ENCODE measurements around the gene IL1RAP. TPM values are rescaled to one million over a fixed set of nuclear protein-coding genes. Genes with fewer than 3 reads are reported as not detected.

The IL1RAP gene
- total RNA-seq = 6.4 and 6.6 TPM in 2 replicates

DNA sequence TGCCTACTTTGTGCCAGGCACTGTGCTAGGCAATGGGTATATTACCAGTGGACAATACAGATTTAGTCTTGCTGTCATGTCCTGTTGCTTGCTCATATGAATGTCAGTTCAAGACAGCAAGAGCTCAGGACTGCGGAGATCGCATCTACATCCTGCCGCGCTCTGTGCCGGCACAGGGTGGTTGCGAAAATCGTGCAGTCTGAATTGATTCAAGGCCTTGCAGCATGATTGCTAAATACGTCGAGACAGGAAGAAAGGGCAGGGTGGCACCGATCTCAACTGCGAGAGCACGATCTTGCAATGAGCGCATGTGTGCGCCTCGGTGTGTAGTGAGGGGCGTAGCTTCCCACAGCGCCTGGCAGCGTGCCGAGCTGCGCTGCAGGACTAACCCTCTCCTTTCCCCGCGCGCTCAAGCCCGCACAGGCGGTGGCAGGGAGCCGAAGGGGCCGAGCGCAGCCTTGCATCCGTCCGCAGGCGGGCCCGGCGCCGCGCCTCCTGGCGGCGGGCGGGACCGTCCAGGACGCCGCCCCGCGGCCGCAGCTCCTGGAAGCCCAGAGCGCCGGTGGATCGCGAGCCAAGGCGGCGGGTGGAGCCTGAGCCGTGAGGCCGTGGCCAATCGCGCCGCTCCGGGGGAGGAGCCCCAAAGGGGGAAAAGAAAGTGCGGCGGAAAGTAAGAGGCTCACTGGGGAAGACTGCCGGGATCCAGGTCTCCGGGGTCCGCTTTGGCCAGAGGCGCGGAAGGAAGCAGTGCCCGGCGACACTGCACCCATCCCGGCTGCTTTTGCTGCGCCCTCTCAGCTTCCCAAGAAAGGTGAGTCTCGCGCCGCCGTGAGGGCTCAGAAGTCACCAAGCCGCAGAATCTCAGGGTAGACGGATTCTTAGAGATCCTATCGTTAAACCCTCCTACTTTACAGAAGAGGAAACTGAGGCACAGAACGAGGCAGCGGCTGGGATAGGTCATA lies at the start of gene IL1RAP:
Gene IL1RAP, plus strand, starts transcription at position 677 of the 962 bp plus-strand sequence. CDS start 50,205 bp downstream, outside the sequence.

Other genes starting within 250 kb of the IL1RAP start
- 0.59 and 0.84 TPM in 2 replicates for gene CLDN1, start 191.6 kb upstream of the IL1RAP start, total RNA-seq
- not detected in 2 replicates for gene CLDN16, start 125.9 kb upstream of the IL1RAP start, total RNA-seq
- gene TMEM207, start 64.2 kb upstream of the IL1RAP start, total RNA-seq = not detected in 2 replicates